Brain microvascular endothelial cell (primary cell): Measurements from ENCODE around the gene TWF1.

Experiments
- DNase-seq: peaks from one replicate; pipeline ENCODE4 v3.0.0-alpha.2; 2020
- H3K27ac ChIP-seq: fragments of 250-450 bp; sonication (Bioruptor Pico); 2 replicates; pipeline ENCODE4 v1.5.1; 2020; ENCODE audit warnings: mild to moderate bottlenecking, moderate library complexity
- H3K27me3 ChIP-seq: fragments of 250-450 bp; sonication (Bioruptor Pico); replicated peaks from 2 replicates; pipeline ENCODE4 v1.5.1; 2020; ENCODE audit warnings: mild to moderate bottlenecking
- H3K36me3 ChIP-seq: fragments of 250-450 bp; sonication (Bioruptor Pico); replicated peaks from 2 replicates; pipeline ENCODE4 v1.5.1; 2020; ENCODE audit warnings: mild to moderate bottlenecking
- H3K4me3 ChIP-seq: 2 replicates; pipeline ENCODE4 v1.5.1; 2011; ENCODE audit warnings: low read depth, mild to moderate bottlenecking, control low read depth, low read length, moderate library complexity
- in situ Hi-C: cut with HindIII; loops from 2 replicates; pipeline ENCODE4 v1.10.0; 2017; ENCODE audit warnings: low sequenced_read_pairs, low pct_ligation_motif_present
- TF ChIP-seq, protein P1 (sequence below): IDR thresholded peaks from 2 replicates; pipeline ENCODE4 v1.5.1; 2011; ENCODE audit warnings: low read depth, mild to moderate bottlenecking, moderate library complexity, low read length, control low read depth, inconsistent platforms; ENCODE audit errors: missing control alignments

TWF1 gene

GRCh38 chr12:43841253-43841652 is 35.1 kb upstream of the TWF1 start:
- H3K36me3 ChIP-seq: no peaks in the 10 kb centered on the region
- TF ChIP-seq, protein P1, sequence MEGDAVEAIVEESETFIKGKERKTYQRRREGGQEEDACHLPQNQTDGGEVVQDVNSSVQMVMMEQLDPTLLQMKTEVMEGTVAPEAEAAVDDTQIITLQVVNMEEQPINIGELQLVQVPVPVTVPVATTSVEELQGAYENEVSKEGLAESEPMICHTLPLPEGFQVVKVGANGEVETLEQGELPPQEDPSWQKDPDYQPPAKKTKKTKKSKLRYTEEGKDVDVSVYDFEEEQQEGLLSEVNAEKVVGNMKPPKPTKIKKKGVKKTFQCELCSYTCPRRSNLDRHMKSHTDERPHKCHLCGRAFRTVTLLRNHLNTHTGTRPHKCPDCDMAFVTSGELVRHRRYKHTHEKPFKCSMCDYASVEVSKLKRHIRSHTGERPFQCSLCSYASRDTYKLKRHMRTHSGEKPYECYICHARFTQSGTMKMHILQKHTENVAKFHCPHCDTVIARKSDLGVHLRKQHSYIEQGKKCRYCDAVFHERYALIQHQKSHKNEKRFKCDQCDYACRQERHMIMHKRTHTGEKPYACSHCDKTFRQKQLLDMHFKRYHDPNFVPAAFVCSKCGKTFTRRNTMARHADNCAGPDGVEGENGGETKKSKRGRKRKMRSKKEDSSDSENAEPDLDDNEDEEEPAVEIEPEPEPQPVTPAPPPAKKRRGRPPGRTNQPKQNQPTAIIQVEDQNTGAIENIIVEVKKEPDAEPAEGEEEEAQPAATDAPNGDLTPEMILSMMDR: no peak
- DNase-seq: no peak
- H3K4me3 ChIP-seq: no peak overlapping the region
- in situ Hi-C loops: no loop called here
- H3K27me3 ChIP-seq: no peaks in the 10 kb centered on the region
- no peak overlapping the region for H3K27ac ChIP-seq

GRCh38 chr12:43840338-43840737 is 34.2 kb upstream of the TWF1 start:
- TF ChIP-seq, protein P1: no peak
- no peak for DNase-seq
- H3K4me3 ChIP-seq: no peak overlapping the region
- no peaks in the 10 kb centered on the region for H3K36me3 ChIP-seq
- in situ Hi-C loops: no loop called here
- H3K27me3 ChIP-seq: no peaks in the 10 kb centered on the region
- H3K27ac ChIP-seq: no peak overlapping the region

GRCh38 chr12:43836475-43836989 is 30.4 kb upstream of the TWF1 start:
- in situ Hi-C loops: no loop called here
- DNase-seq: peak; percentile 9
- H3K27me3 ChIP-seq: no peaks in the 10 kb centered on the region

DNA sequence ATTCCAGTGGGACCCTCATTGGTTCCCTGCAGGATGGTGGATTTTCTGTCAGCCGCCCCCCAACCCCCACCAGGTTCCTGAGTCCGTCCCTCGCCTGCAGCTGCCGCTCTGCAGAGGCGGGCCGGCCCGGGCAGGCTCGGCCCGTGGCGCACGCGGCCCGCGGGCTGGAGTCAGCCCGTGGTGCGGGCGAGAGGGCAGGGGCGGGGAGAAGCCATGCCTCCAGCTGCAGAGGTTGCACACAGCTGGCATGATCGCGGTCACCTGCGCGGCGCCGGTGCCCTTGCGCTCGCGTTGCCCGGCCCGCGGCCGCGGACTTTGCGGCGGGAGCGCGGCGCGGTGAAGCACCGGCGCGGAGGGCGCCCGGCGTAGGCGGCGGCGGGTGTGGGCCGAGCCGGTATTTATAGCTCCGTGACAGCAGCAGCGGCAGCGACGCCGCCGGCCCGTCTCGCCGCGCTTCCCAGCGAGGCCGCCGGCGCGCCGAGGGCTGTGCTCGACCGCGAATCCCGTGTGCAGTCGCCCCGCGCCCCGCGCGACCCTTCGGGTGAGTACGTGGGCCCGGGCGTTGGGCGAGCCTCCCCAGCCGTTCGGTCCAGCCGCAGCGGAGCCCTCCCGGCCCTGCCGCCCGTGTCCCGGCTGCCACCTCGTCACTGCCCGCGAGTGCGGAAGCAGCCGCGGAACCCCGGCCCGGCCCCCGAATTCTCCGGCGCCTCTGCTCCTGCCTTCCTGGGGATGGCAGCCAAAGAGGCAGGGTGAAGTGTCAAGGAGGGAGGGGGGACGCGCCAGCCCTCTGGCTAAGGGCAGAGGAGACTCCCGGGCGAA is 29.7 kb upstream of the TWF1 start, which contains the start of gene TMEM117:
Gene TMEM117, plus strand, starts transcription at position 426 of the 819 bp plus-strand sequence.
- H3K4me3 ChIP-seq: peak within 1 kb of the TSS; percentile 75
- in situ Hi-C loops: no loop called here
- peak; percentile 14 for DNase-seq
- H3K27ac ChIP-seq: peak within 1 kb of the TSS; percentile 60
- H3K36me3 ChIP-seq: no peaks in the 10 kb centered on the region
- TF ChIP-seq, protein P1: no peak
- H3K27me3 ChIP-seq: no peaks in the 10 kb centered on the region

More at GRCh38 chr12:43836475-43836989, 30.4 kb upstream of the TWF1 start:
- Histone ChIP-seq H3K36me3 (no peaks in the 10 kb centered on the region), H3K4me3 (peak overlapping the region; percentile 75), H3K27ac (peak overlapping the region; percentile 60)
- TF ChIP-seq, protein P1: no peak

GRCh38 chr12:43835264-43835655 is 29.1 kb upstream of the TWF1 start:
- Histone ChIP-seq H3K27me3 (no peaks in the 10 kb centered on the region), H3K4me3 (peak overlapping the region; percentile 75), H3K27ac (no peak overlapping the region), H3K36me3 (no peaks in the 10 kb centered on the region)
- no peak for DNase-seq
- in situ Hi-C loops: no loop called here
- TF ChIP-seq, protein P1: no peak
